NCI-H82 treated with DMSO at 0.1 percent for 48 hours (cell line): Measurements from ENCODE around the gene INPP4B.
"Not testable (repeated sequence)": the region's sequence is repeated elsewhere in the genome, so short reads cannot be mapped to it uniquely, and the experiment has no call there.

Source experiments
- DNase-seq: peaks from one replicate; lab custom pipeline; 2025; ENCODE audit not compliant: unreplicated experiment; lab: John Stamatoyannopoulos, UW

Gene INPP4B

DNA sequence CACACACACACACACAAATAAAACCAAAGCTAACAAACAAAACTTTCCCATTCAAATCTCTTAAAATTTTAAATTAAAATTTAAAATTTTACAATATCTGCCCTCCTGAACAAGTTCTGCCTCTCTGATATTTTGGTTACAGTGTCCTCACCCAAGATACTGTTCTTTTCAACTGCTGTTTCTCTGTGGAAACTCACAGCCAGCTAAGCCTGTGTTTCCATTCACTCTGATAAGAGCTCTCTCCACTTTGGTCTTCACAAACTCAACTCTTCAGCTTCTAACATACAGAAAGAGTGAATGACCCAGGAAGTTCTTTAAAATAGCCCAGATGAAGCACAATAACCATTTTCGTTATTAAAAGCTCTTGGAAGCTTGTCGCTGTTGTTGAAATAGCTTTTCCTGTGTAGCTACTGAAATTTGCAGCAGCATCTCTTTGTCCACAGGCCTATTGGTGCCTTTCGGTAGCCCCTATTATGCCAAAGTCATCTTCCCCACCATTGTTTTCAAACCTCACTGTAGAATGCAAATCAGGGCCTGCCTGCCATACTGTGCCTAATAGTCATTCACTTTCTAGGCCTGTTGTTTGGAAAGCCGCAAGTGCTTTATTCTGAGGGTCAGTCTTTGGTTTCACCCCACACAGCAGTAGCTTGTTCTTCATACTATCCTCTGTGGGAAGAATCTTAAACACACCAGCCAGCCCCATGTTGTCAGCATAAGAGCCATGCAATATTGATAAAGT lies 19.4 kb downstream of the INPP4B start:
- DNase-seq: no peak

DNA sequence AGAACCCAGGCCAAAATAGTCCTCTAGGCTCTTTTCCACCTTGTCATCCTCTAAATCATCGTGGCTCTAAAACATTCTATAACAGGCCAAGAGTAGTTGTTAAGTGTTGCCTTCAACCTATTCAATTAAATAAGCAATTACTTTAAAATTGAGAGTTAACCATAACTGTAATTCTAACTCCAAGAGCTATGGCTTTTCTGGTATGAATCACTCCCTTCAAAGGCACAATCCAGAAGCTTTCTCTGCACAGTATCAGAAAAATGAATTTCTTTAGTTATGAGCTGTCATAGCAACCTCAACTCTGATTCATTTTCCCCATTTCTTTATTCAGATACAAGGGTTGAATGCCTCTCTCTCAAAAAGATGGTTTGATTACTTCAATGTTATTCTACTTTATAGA lies 21.7 kb downstream of the INPP4B start:
- no peak for DNase-seq

DNA sequence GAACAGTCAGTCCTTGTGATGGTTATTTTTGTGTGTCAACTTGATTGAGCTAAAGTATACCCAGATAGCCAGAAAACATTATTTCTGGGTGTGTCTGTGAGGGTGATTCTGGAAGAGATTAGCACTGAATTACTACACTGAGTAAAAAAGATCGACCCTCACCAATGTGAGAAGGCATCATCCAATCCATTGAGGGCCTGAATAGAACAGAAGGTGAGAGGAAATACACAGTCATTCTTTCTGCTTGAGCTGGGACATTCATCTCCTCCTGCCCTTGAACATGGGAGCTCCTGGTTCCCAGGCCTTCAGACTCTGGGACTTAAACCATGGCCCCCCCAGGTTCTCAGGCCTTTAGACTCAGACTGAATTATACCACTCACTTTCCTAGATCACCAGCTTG lies 22.3 kb downstream of the INPP4B start:
- no peak for DNase-seq

DNA sequence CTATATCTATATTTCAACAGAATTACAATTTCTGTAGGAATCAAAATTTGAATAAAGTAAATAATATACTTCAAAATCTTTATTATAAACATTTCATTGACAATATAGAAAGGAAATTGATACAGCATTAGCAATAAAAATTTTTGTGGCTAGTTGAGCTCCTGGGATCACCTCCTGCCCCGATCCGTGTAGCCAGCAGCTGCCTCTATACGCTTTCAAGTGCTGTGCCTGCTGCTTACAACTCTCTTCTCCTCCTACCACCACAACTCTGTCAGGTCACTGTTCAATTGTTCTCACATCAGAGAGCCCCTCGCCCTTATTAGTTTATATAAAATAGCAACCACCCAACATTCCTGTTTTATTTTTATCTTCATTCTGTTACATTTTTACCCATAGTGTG lies 27.6 kb downstream of the INPP4B start:
- DNase-seq: no peak

DNA sequence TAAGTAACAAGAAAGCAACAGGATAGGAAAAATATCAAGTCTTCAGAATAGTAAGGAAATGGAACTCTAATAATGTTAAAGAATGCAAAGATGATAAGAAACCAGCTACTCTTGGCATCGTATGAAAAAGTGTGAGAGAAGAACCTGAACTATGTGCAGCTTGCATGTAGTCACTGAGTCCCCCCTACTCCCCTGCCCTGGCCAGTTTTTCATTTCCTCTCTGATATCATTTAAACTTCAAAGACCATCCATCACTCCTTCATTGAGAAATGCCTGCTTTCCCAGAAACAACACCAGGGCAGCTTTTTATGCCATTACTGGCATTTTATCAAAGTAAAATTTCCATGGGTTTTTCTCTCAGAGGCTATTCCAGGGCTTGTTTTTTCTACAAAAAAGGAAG lies 28.1 kb downstream of the INPP4B start:
- no peak for DNase-seq

DNA sequence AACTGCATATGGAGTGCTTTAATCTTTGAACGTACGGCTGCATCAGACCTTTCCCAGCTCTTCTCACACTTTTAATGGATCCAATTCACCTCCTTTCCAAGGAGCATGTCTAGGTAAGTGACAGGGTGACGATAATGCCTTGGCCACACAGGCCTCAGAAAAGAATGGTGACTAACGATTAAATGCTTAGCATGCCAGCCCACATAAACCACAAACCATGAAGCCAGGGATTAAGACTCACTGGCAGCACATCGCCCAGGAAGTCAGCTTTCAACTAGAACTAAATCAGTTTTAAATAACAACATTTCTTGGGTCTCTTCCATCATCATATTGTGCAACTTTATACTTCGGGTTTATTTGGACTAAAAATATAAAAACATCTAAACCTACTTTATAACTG lies 28.7 kb downstream of the INPP4B start:
- no peak for DNase-seq

DNA sequence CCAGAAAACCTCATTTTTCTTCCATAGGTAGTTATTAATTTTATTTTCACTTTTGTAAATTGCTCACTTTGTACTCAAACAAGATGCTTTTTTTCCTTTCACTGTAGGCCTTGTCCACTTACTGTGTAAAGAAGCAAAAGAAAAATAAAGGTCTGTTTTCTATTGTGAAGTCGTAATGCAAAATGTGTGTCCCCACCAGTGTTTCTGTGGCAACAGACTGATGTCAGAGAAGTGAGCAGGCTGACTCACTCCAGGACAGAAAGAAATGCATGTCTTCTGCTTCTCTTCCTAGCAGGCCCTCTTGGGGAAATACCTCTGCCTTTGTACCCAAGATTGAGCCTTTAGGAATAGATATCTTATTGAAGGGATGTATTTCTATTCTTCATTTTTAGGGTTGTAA lies 30.3 kb downstream of the INPP4B start:
- DNase-seq: no peak

DNA sequence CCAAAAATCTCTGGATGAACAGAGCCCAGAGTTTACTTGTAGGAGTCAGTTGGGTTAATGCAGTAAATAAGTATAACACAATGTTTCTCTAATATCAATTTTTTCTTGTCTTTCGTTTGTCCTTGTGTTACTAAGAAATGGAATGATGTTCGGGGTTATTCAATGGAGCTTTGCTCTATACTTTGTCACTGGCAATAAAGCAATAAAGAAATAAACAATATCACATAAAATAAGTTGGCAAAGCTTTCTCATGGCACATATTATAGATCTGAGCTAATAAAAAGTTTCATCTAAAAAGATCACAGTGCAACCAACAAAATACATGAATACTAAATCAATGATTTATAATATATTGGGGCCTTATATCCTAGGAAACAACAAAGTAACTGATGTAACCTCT lies 32.7 kb downstream of the INPP4B start:
- no peak for DNase-seq

DNA sequence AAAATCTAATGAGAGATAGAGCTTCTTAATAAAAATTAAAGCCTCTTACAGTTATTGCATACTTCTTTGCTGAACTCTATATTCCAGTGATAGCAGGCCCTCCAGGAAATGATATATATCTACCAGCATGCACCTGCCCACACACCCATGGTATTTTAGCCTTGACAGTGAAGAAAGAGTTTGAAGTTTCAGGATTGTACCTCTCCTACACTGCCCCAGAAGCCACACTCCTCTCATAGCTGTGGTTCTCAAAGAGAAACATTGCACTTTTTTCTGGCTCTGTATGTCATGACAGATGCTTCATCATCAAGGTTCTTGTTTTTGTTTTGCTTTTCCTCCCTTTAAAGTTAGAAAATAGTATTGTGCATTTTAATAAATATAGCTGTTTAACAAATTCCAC lies 34.0 kb downstream of the INPP4B start:
- DNase-seq: no peak

DNA sequence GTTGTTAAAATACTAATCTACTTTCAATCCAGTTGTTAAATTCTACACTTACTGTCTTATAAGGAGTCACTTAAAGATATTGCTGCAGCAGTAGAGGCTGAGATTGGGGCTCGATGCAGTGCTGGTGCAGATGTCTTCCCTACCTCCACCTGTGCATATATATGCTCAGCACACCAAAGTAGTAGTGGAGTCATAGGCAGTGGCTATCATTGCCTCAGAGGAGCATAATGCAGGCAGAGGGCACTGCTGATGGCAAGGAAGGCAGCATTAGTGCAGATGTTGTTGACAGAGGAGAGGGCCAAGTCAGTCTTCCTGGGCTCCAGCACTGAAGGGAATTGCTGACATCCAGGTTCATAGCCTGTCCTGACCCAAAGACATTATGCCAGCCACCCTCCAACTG lies 35.1 kb downstream of the INPP4B start:
- DNase-seq: no peak

DNA sequence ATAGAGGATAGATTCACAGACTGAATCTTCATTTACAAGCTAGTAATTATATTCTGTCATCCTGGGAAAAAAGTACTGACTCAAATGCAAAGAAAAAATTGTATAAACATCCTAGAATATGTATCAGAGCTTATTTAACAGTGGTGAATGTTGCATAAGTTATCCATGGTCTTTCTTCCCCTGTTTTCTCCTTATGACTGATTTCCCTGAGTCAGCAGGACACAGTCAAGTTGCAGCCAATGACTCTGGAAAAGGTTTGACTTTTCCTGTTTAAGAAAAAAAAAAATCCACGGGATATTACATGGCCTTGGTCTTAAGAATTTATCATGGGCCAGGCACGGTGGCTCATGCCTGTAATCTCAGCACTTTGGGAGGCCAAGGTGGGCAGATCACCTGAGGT lies 36.5 kb downstream of the INPP4B start:
- DNase-seq: no peak

DNA sequence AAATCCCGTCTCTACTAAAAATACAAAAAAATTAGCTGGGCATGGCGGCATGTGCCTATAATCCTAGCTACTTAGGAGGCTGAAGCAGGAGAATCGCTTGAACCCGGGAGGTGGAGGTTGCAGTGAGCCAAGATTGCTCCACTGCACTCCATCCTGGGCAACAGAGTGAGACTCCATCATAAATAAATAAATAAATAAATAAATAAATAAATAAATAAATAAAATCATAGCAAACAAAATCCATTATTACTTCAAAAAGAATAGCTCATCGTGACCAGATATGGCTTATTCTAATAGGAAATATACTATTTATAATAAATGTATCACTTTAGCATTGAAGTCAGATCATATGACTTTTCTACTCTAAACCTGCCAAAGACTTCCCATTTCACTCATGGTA lies 42.2 kb downstream of the INPP4B start:
- DNase-seq: not testable (repeated sequence)

DNA sequence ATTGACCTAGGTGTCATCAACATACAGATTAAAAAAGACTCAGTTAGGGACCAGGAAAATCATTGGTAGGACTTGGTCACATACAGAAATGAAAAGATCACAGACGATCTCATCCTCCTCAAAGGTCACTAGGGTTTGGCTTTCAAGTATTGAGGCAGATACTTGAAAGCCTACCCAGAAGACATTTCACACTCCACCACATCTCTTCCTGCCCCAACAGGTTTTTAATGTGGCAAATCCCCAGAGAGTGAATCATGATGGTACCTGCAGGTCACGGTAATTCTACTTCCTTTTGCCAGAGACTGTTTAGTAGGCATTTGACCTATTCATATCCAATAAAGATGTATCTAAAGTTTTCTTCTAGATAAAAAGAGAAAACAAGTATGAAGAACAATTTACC lies 44.1 kb downstream of the INPP4B start:
- DNase-seq: no peak

DNA sequence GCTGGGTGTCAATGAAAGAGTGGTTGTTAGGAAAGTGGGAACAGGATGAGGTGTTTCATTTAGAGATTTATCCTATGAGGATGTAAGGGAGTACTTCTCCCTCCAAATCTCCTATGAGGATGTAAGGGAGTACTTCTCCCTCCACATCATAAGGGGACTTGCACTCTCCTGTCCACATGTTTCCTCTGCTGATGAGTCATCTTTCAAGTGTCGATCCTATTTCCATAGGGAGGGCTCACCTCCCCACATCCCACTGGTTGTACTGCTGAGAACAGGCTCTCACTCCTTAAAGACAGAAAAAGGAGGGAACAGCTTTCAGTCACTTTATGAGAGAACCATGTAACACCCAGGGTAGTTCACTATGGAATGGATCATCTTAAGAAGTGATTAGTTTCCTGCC lies 65.0 kb downstream of the INPP4B start:
- DNase-seq: no peak

DNA sequence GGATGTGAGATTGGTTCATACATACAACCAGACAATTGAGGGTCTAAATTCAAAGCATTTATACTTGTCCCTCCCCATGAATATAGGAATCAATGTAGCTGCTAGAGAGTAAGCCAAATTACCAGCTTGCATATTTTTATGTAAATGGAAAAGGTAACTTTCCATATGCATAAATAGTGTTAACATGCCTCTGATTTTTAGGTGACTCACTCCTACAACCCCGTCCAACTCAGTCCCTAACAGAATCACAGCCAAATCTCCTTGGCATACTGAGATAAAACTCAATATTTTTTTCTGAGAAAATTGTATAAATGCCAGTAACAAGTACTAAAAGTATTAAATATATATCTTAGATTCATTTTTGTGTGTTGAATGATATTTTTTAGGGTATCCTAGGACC lies 67.2 kb downstream of the INPP4B start:
- DNase-seq: no peak

DNA sequence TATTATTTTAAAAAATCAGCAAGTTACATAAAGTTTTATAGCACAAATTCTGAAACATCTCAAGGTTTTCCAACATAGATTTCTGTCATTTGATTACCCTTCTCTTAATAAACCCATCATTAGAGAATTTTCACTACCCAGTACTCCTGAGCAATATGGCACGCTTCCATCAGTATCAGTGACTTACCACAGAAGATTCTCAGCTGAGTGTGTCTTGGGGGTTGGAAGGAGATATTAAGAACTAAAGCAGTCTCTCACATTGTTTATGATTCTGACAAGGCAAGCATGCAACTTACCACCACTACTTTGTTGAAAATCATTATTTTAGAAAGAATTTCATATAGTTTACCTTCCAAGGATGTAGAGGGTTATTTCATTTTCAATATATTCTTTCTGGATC lies 67.7 kb downstream of the INPP4B start:
- no peak for DNase-seq

DNA sequence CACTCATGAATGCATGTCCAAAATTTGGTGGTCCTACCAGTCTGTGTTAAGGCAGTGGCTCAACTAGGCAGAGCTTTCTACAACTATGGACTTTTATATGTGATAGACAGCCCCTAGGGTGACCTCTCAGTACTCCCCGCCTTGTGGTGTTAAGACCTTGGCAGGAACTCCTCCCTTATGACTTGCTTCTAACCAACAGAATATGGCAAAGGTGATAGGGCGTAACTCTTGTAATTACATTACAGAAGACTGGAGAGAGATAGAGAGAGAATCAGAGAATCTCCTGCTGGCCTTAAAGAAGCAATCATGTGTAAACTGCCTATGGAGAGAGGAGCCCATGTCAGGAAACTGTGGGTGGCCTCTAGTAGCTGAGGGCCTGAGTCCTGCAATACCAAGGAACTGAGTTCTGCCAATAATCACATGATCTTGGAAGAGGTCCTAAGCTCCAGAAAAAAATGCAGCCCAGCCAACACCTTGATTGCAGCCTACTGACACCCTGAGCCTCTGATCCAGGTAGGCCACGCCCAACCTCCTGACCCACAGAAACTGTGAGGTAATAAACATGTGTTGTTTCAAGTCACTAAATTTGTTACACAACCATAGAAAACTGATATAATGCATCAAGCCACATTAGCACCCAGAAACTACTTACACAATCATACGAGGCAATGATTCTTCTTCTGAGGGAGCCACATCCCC lies 68.9 kb downstream of the INPP4B start:
- DNase-seq: no peak

DNA sequence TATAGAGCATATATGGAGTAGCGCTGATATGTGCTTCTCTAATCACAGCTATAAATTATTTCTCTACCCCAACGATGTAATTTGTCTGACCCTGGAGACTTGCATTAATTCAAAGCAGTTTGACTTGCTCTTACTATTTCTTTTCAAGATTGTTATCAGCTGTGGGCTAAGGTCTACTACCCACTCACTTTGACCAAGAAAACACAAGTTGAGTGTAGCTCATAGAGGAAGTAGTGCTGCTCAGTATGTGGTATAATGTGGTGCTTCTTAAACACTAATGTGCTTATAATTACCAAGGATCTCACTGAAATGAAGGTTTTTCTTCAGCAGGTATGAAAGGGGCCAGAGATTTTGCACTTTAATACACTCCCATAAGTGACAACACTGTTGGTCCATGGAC lies 70.1 kb downstream of the INPP4B start:
- DNase-seq: no peak

DNA sequence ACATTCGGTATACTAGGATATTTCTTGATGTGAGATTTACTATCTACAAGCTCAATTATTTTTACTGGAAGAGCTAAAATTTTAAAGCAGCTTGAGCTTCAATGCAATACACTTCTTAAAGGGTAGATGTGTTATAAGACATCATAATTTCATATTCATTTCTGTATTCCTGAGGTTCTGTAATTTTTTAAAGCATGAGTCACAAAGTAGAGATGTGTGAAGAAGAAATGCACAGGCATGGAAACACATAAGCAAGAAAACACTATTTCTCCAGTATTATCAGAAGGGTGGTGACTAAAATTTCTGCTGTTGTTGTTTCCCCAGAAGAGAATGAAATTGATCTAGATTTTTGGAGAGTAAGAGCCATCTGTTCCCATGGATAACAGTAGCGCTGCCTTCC lies 72.6 kb downstream of the INPP4B start:
- no peak for DNase-seq

DNA sequence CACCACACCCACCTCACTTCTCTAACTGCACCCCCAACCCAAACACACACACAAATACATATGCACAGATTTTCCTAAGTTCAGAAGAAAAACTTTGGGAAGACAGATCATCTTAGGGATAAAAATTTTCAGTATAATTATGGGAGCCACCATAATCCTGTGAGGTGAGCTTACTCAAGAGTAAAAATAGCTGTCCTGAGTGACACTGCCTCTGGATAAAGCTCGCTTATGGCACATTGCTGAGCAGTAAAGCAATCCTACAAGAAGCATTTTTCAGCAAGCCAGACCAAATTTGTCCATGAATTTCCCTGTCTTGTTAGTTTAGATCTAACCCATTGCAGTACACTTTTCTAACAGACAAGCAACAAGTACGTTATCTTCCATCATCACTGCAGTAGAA lies 83.8 kb downstream of the INPP4B start:
- DNase-seq: no peak

DNA sequence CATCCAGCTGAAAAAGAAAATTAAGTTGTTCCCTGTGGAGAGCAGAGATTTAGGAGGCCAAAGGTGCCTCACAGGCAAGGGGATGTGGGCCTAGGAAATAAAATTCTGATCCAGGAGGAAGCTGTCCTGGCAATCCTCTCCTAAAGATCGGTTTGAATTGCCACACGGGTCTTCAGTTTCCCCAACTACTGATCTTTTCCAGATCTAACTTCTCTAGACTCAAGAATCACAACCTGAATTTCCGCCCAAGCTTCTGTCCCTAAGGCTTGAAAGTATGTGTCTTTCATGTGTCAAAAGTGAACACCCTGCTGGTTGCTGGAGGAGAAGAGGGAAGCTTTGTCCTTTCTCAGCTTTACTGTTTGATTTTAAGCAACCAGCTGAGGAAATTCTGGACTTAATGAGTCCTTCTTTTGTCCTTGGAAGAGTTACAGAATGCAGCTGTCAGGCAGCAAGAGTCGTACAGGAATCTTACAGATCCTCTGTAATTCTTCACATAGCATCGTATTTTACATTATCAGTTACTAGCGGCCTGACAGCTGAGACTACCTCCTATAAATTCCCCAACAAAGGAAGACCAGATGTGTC lies 93.8 kb downstream of the INPP4B start:
- no peak for DNase-seq

DNA sequence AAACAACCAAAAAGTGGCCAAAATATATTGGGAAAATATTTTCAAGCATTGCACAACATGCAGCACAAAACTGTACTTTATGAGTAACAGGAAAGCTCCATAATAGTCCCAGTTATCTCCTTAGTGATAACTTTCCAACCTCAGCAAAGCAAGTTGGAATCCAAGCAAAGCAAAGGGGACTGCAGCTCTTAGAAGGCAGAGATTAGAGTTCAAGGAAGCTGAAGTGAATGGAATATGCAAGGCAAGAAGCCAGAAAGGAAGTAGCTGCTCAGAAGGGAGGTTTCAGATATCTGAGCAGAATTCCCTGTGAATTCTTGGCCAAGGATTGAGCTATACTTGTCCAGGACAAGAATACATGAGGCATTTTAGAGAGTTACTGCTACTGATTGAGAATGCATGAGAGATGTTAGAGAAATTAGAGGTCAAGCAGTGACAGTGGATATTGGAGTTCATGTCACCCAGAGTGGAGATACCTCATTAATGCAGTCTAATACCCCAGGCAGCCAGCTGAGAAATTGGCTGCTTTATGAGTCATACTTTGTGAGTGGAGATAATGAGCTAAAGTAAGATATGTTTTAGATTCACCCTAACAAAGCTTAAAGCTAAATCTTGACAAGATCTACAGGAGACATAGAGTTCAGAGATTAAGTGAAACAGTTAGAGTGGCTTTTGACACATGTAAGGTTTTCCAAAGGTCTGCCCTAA lies 102.8 kb downstream of the INPP4B start:
- no peak for DNase-seq
